Skeletal muscle satellite cell (primary cell): ENCODE data around the gene ARIH1.
"Not testable (repeated sequence)": the region's sequence is repeated elsewhere in the genome, so short reads cannot be mapped to it uniquely, and the experiment has no call there.

ENCODE experiments used
- H3K27me3 ChIP-seq: 2 replicates; pipeline ENCODE4 v1.7.0; 2013; ENCODE audit warnings: low read length; ENCODE audit not compliant: control insufficient read depth, insufficient read depth
- H3K36me3 ChIP-seq: 2 replicates; pipeline ENCODE4 v1.7.0; 2013; ENCODE audit warnings: mild to moderate bottlenecking, control low read depth, low read length; ENCODE audit not compliant: insufficient read depth
- H3K4me1 ChIP-seq: 2 replicates; pipeline ENCODE4 v1.7.0; 2013; ENCODE audit warnings: low read length; ENCODE audit not compliant: control insufficient read depth, insufficient read depth
- H3K4me2 ChIP-seq: 2 replicates; pipeline ENCODE4 v1.7.0; 2013; ENCODE audit warnings: mild to moderate bottlenecking, low read length
- H3K4me3 ChIP-seq: 2 replicates; pipeline ENCODE4 v1.7.0; 2013; ENCODE audit warnings: low read length
- H3K9ac ChIP-seq: 2 replicates; pipeline ENCODE4 v1.7.0; 2013; ENCODE audit warnings: mild to moderate bottlenecking, low read depth, low read length, moderate library complexity
- H3K9me3 ChIP-seq: replicated peaks from 2 replicates; pipeline ENCODE4 v1.7.0; 2013; ENCODE audit warnings: mild to moderate bottlenecking, control low read depth, low read length

The ARIH1 gene

GRCh38 chr15:72468103-72468502, 6.0 kb upstream of the ARIH1 start:
- H3K27me3 ChIP-seq: no peaks in the 10 kb centered on the region
- H3K9ac ChIP-seq: no peak overlapping the region
- peaks cover 5% of the 10 kb centered on the region for H3K36me3 ChIP-seq
- H3K4me2 ChIP-seq: no peak overlapping the region
- no peaks in the 10 kb centered on the region for H3K9me3 ChIP-seq
- peaks cover 6% of the 10 kb centered on the region for H3K4me1 ChIP-seq
- no peak overlapping the region for H3K4me3 ChIP-seq

- H3K27me3 ChIP-seq: no peaks in the 10 kb centered on the region
- no peaks in the 10 kb centered on the region for H3K9me3 ChIP-seq
- peak overlapping the region; percentile 100 for H3K9ac ChIP-seq
- H3K36me3 ChIP-seq: peaks cover 16% of the 10 kb centered on the region
- H3K4me1 ChIP-seq: peaks cover 22% of the 10 kb centered on the region
- peak overlapping the region; percentile 99 for H3K4me2 ChIP-seq
- peak overlapping the region; percentile 99 for H3K4me3 ChIP-seq
These were observed 1.0 kb upstream of the ARIH1 start for GRCh38 chr15:72472992-72473610.

GRCh38 chr15:72474466-72474911, 359 bp downstream of the ARIH1 start:
- H3K4me2 ChIP-seq: peak overlapping the region; percentile 99
- peak overlapping the region; percentile 99 for H3K4me3 ChIP-seq
- peak overlapping the region; percentile 100 for H3K9ac ChIP-seq
- no peaks in the 10 kb centered on the region for H3K9me3 ChIP-seq
- H3K4me1 ChIP-seq: peaks cover 22% of the 10 kb centered on the region
- H3K27me3 ChIP-seq: no peaks in the 10 kb centered on the region
- peaks cover 21% of the 10 kb centered on the region for H3K36me3 ChIP-seq

- H3K9ac ChIP-seq: peak overlapping the region; percentile 100
- H3K9me3 ChIP-seq: no peaks in the 10 kb centered on the region
- H3K4me1 ChIP-seq: peaks cover 22% of the 10 kb centered on the region
These were observed 940 bp downstream of the ARIH1 start for GRCh38 chr15:72474912-72475628.

GRCh38 chr15:72475674-72476073, 1.5 kb downstream of the ARIH1 start:
- H3K36me3 ChIP-seq: peaks cover 21% of the 10 kb centered on the region
- peak overlapping the region; percentile 99 for H3K4me2 ChIP-seq
- peak overlapping the region; percentile 99 for H3K4me3 ChIP-seq
- H3K4me1 ChIP-seq: peaks cover 22% of the 10 kb centered on the region
- peak overlapping the region; percentile 100 for H3K9ac ChIP-seq
- H3K9me3 ChIP-seq: no peaks in the 10 kb centered on the region
- no peaks in the 10 kb centered on the region for H3K27me3 ChIP-seq

More at GRCh38 chr15:72474912-72475628, 940 bp downstream of the ARIH1 start:
- Histone ChIP-seq H3K4me3 (peak overlapping the region; percentile 99), H3K36me3 (peaks cover 21% of the 10 kb centered on the region), H3K27me3 (no peaks in the 10 kb centered on the region), H3K4me2 (peak overlapping the region; percentile 99)

GRCh38 chr15:72476330-72476729, 2.2 kb downstream of the ARIH1 start:
- H3K4me2 ChIP-seq: peak overlapping the region; percentile 99
- H3K36me3 ChIP-seq: peaks cover 19% of the 10 kb centered on the region
- not testable (repeated sequence) for H3K27me3 ChIP-seq, H3K9me3 ChIP-seq
- H3K4me3 ChIP-seq: peak overlapping the region; percentile 99
- H3K9ac ChIP-seq: peak overlapping the region; percentile 100
- peaks cover 22% of the 10 kb centered on the region for H3K4me1 ChIP-seq

GRCh38 chr15:72481015-72481659, 7.0 kb downstream of the ARIH1 start:
- Histone ChIP-seq H3K9me3 (no peaks in the 10 kb centered on the region), H3K36me3 (peaks cover 20% of the 10 kb centered on the region), H3K4me3 (no peak overlapping the region), H3K9ac (no peak overlapping the region), H3K4me2 (no peak overlapping the region), H3K27me3 (no peaks in the 10 kb centered on the region), H3K4me1 (peaks cover 15% of the 10 kb centered on the region)

GRCh38 chr15:72482275-72482674, 8.1 kb downstream of the ARIH1 start:
- Histone ChIP-seq H3K36me3 (peaks cover 9% of the 10 kb centered on the region), H3K27me3 (no peaks in the 10 kb centered on the region), H3K9ac (no peak overlapping the region), H3K4me1 (peaks cover 14% of the 10 kb centered on the region), H3K4me2 (no peak overlapping the region), H3K9me3 (no peaks in the 10 kb centered on the region), H3K4me3 (no peak overlapping the region)

GRCh38 chr15:72483279-72483678, 9.1 kb downstream of the ARIH1 start:
- H3K4me1 ChIP-seq: peaks cover 21% of the 10 kb centered on the region
- H3K4me3 ChIP-seq: no peak overlapping the region
- H3K4me2 ChIP-seq: no peak overlapping the region
- peaks cover 9% of the 10 kb centered on the region for H3K36me3 ChIP-seq
- no peaks in the 10 kb centered on the region for H3K9me3 ChIP-seq
- H3K9ac ChIP-seq: no peak overlapping the region
- no peaks in the 10 kb centered on the region for H3K27me3 ChIP-seq

- Histone ChIP-seq H3K4me2 (no peak overlapping the region), H3K36me3 (peaks cover 7% of the 10 kb centered on the region), H3K27me3 (no peaks in the 10 kb centered on the region), H3K9ac (no peak overlapping the region), H3K4me1 (peaks cover 22% of the 10 kb centered on the region), H3K9me3 (no peaks in the 10 kb centered on the region), H3K4me3 (no peak overlapping the region)
These were observed 12.0 kb downstream of the ARIH1 start for GRCh38 chr15:72486144-72486543.

GRCh38 chr15:72487070-72487797, 13.1 kb downstream of the ARIH1 start:
- Histone ChIP-seq H3K27me3 (no peaks in the 10 kb centered on the region), H3K4me2 (peak overlapping the region; percentile 35), H3K9me3 (no peaks in the 10 kb centered on the region), H3K4me1 (peaks cover 32% of the 10 kb centered on the region), H3K4me3 (no peak overlapping the region), H3K9ac (no peak overlapping the region), H3K36me3 (peaks cover 7% of the 10 kb centered on the region)
